IMR-90 (cell line): ENCODE measurements around the gene RTCB. TPM values are rescaled to one million over a fixed set of nuclear protein-coding genes. Genes with fewer than 3 reads are reported as not detected.

ENCODE experiments used
- ATAC-seq: fragments of 200-7000 bp; cut with Tn5 transposase; 2 replicates; pipeline ENCODE4 v1.9.1; 2020; ENCODE audit warnings: low read depth, mild to moderate bottlenecking, moderate library complexity
- BruUV-seq: library from RNA; stranded (reverse); fragments of 400-500 nt; replicated peaks from 2 replicates; lab custom pipeline; 2021; lab: Mats Ljungman, UMichigan
- CTCF ChIA-PET: fragments of 300-600 bp; formaldehyde crosslinking; extraction: SDS; loops from one replicate; lab custom pipeline; 2021; ENCODE audit warnings: antibody characterized with exemption; lab: Yijun Ruan, JAX
- POLR2A ChIA-PET: fragments of 300-600 bp; sonication (Branson Sonifier 250); formaldehyde crosslinking; loops from one replicate; lab custom pipeline; 2022; ENCODE audit warnings: antibody characterized with exemption; ENCODE audit not compliant: unreplicated experiment; lab: Charles Lee
- DNase-seq: peaks from one replicate; pipeline ENCODE4 v3.0.0; 2013
- H2AFZ ChIP-seq: replicated peaks from 2 replicates; pipeline ENCODE3; 2013; ENCODE audit warnings: low read length, mild to moderate bottlenecking; ENCODE audit not compliant: poor library complexity
- H2AK5ac ChIP-seq: 2 replicates; pipeline ENCODE4 v1.6.1; 2013; ENCODE audit warnings: low read depth, low read length, inconsistent platforms
- H2AK9ac ChIP-seq: replicated peaks from 2 replicates; pipeline ENCODE3; 2013; ENCODE audit warnings: mild to moderate bottlenecking, low read depth, low read length, moderate library complexity; ENCODE audit not compliant: poor library complexity
- H2BK120ac ChIP-seq: 2 replicates; pipeline ENCODE4 v1.6.1; 2013; ENCODE audit warnings: low read depth, low read length, inconsistent platforms
- H2BK15ac ChIP-seq: 3 replicates; pipeline ENCODE4 v1.6.1; 2013; ENCODE audit warnings: low read depth, low read length, inconsistent platforms
- H2BK20ac ChIP-seq: 2 replicates; pipeline ENCODE4 v1.6.1; 2013; ENCODE audit warnings: low read depth, mild to moderate bottlenecking, inconsistent platforms, low read length, moderate library complexity
- H2BK5ac ChIP-seq: 2 replicates; pipeline ENCODE4 v1.6.1; 2013; ENCODE audit warnings: mild to moderate bottlenecking, low read depth, low read length, inconsistent platforms; ENCODE audit not compliant: poor library complexity, severe bottlenecking
- H3K14ac ChIP-seq: replicated peaks from 2 replicates; pipeline ENCODE4 v1.6.1; 2013; ENCODE audit warnings: low read depth, low read length, inconsistent platforms
- H3K18ac ChIP-seq: 2 replicates; pipeline ENCODE4 v1.6.1; 2013; ENCODE audit warnings: low read depth, low read length, control low read depth
- H3K23ac ChIP-seq: 2 replicates; pipeline ENCODE4 v1.6.1; 2013; ENCODE audit warnings: low read depth, low read length, inconsistent platforms
- H3K27ac ChIP-seq: 2 replicates; pipeline ENCODE4 v1.5.1; 2013; ENCODE audit warnings: mild to moderate bottlenecking, control low read depth, low read length; ENCODE audit not compliant: insufficient read depth
- H3K27me3 ChIP-seq: 2 replicates; pipeline ENCODE4 v1.6.1; 2013; ENCODE audit warnings: low read length; ENCODE audit not compliant: control insufficient read depth, insufficient read depth
- H3K36me3 ChIP-seq: 2 replicates; pipeline ENCODE4 v1.6.1; 2013; ENCODE audit warnings: low read length, mixed read lengths; ENCODE audit not compliant: control insufficient read depth, insufficient read depth
- H3K4ac ChIP-seq: 2 replicates; pipeline ENCODE4 v1.6.1; 2013; ENCODE audit warnings: low read depth, low read length, inconsistent platforms
- H3K4me1 ChIP-seq: 2 replicates; pipeline ENCODE4 v1.6.1; 2013; ENCODE audit warnings: low read length, mixed read lengths; ENCODE audit not compliant: control insufficient read depth, insufficient read depth
- H3K4me2 ChIP-seq: 2 replicates; pipeline ENCODE4 v1.6.1; 2013; ENCODE audit warnings: low read depth, mild to moderate bottlenecking, control low read depth, low read length, moderate library complexity
- H3K4me3 ChIP-seq: 2 replicates; pipeline ENCODE4 v1.5.1; 2013; ENCODE audit warnings: low read depth, mild to moderate bottlenecking, control low read depth, low read length, moderate library complexity; ENCODE audit not compliant: insufficient read depth
- H3K56ac ChIP-seq: 2 replicates; pipeline ENCODE4 v1.6.1; 2013; ENCODE audit warnings: low read length, inconsistent platforms; ENCODE audit not compliant: insufficient read depth; ENCODE audit errors: extremely low read depth
- H3K79me1 ChIP-seq, 2 experiments: 2 replicates each; pipeline ENCODE4 v1.6.1; 2013; ENCODE audit warnings: low read length in 2 of 2, inconsistent platforms in 1 of 2, low read depth in 1 of 2
- H3K9ac ChIP-seq: 2 replicates; pipeline ENCODE4 v1.6.1; 2013; ENCODE audit warnings: low read depth, low read length, control low read depth
- H3K9me1 ChIP-seq: 2 replicates; pipeline ENCODE4 v1.6.1; 2013; ENCODE audit warnings: low read length, inconsistent platforms; ENCODE audit not compliant: insufficient read depth
- H3K9me3 ChIP-seq: 2 replicates; pipeline ENCODE4 v1.6.1; 2013; ENCODE audit warnings: low read length; ENCODE audit not compliant: control insufficient read depth, insufficient read depth
- H4K20me1 ChIP-seq: 2 replicates; pipeline ENCODE4 v1.6.1; 2013; ENCODE audit warnings: low read length, inconsistent platforms; ENCODE audit not compliant: insufficient read depth
- H4K5ac ChIP-seq: 2 replicates; pipeline ENCODE4 v1.6.1; 2013; ENCODE audit warnings: mild to moderate bottlenecking, low read depth, low read length, control low read depth
- H4K8ac ChIP-seq, 2 experiments: 2 replicates each; pipeline ENCODE4 v1.6.1; 2013; ENCODE audit warnings: low read depth in 2 of 2, low read length in 2 of 2, control low read depth in 1 of 2, inconsistent platforms in 1 of 2
- H4K91ac ChIP-seq: 2 replicates; pipeline ENCODE4 v1.6.1; 2013; ENCODE audit warnings: low read depth, low read length, inconsistent platforms; ENCODE audit not compliant: insufficient read depth
- BHLHE40 ChIP-seq: fragments of 150-350 bp; IDR thresholded peaks from 2 replicates; pipeline ENCODE4 v1.6.1; 2016; ENCODE audit warnings: mild to moderate bottlenecking, low read depth, low read length
- SMC3 ChIP-seq: fragments of 150-350 bp; IDR thresholded peaks from 2 replicates; pipeline ENCODE4 v1.6.1; 2016; ENCODE audit warnings: low read depth, mild to moderate bottlenecking, antibody characterized with exemption, low read length, moderate library complexity
- WGBS, 2 experiments: methylation state at CpG; one replicate each; pipeline versions ENCODE4 v1.1.5 to v1.1.7; 2013; ENCODE audit warnings: missing lambda C conversion rate in 2 of 2; ENCODE audit not compliant: insufficient read length in 1 of 2; ENCODE audit errors: extremely low coverage in 2 of 2; 5-methylcytosine and 5-hydroxymethylcytosine counted together
- dilution Hi-C: fragments of 300-500 bp; cut with HindIII; formaldehyde crosslinking; loops from one replicate; pipeline ENCODE4 v1.14.3; 2018; ENCODE audit warnings: low sequenced_read_pairs; ENCODE audit not compliant: unreplicated experiment
- in situ Hi-C: fragments of 300-500 bp; cut with MboI; formaldehyde crosslinking; loops from 3 replicates; pipeline ENCODE4 v1.14.3; 2019; ENCODE audit warnings: low sequenced_read_pairs, inconsistent platforms, mixed read lengths
- intact Hi-C: fragments of 100-400 bp; cut with micrococcal nuclease; formaldehyde crosslinking; loops from 2 replicates; pipeline ENCODE4 v1.10.0; 2022
- polyA plus RNA-seq, 3 experiments: library from polyadenylated mRNA; depleted of rRNA; stranded (reverse); fragments of >200 nt; gene quantifications; 2 replicates each; pipeline ENCODE4 v1.2.3, GENCODE V29; 2012; ENCODE audit warnings: low replicate concordance in 1 of 3
- total RNA-seq: library from RNA; depleted of rRNA; stranded (reverse); fragments of >200 nt; gene quantifications from 2 replicates; pipeline ENCODE4 v1.2.3, GENCODE V29; 2012

RTCB gene
- total and polyA plus RNA-seq, 2 of the 4 experiments (the other 2 are of a cell fraction): 115 to 213 TPM

DNA sequence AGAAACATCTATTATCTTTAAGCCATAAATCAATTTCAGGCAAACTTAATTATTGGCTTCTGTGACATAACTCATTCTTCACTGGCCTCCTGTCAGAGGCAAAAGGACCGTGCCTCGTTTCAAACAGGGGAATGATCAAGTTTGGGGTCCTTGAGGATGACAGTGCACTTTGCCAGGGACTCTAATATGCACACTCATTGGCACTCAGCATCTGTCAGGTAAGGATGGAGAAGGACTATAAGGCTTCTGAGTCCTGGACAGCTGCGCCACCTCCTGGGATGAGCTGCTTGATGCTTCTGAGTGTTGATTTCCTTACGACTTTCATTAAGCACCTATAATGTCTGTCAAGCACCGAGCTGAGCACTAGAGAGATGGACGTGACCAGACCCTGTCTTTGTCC is 32.0 kb upstream of the RTCB start:
- DNase-seq: no peak
- no TSS peak for BruUV-seq
- no CpG with 5 or more reads among the region's 6 CpGs for WGBS, 2 experiments
- dilution Hi-C loops: no loop called here
- Histone ChIP-seq H2BK5ac (no peak overlapping the region), H3K23ac (no peak overlapping the region), H3K9ac (no peak overlapping the region), H3K4me3 (no peak overlapping the region), H2BK20ac (no peak overlapping the region), H4K20me1 (no peaks in the 10 kb centered on the region), H3K56ac (no peak overlapping the region), H2BK15ac (no peak overlapping the region), H3K18ac (no peak overlapping the region), H2AFZ (no peak overlapping the region), H3K14ac (no peak overlapping the region), H4K5ac (no peak overlapping the region), H3K4me1 (no peaks in the 10 kb centered on the region), H3K27me3 (peaks cover 15% of the 10 kb centered on the region), H3K36me3 (no peaks in the 10 kb centered on the region), H3K27ac (no peak overlapping the region), H2AK9ac (no peak overlapping the region), H3K9me3 (no peaks in the 10 kb centered on the region), H3K4ac (no peak overlapping the region), H3K9me1 (no peaks in the 10 kb centered on the region), H3K4me2 (no peak overlapping the region), H4K8ac (no peak overlapping the region), H3K79me1 (no peaks in the 10 kb centered on the region), H2BK120ac (no peak overlapping the region), H2AK5ac (no peak overlapping the region), H4K91ac (no peak overlapping the region)
- TF ChIP-seq SMC3 (no peak), BHLHE40 (no peak)
- ChIA-PET POLR2A (no interaction called here), CTCF (interaction anchor here (0.6 to 0.8 kb wide), 2 partner anchors 177 to 465 kb away, joined by 3 read pairs; no protein-coding TSS in a partner anchor)
- intact Hi-C loops: no loop called here
- in situ Hi-C loops: no loop called here
- no peak for ATAC-seq
